Liver (tissue), 9 donors: ENCODE measurements around the gene C10orf53. TPM values are rescaled to one million over a fixed set of nuclear protein-coding genes. Genes with fewer than 3 reads are reported as not detected.

ENCODE experiments used
- DNase-seq: peaks from one replicate; pipeline ENCODE4 v3.0.0-alpha.2; 2017; ENCODE audit warnings: low spot score
- H3K27ac ChIP-seq, 2 donors: one replicate each; pipeline ENCODE4 v1.7.0; 2013; ENCODE audit warnings: inconsistent platforms in 2 of 2, low read length in 2 of 2, control low read depth in 1 of 2, low read depth in 1 of 2, mild to moderate bottlenecking in 1 of 2
- H3K27me3 ChIP-seq, 4 donors: one replicate each; pipeline versions ENCODE4 v1.6.1 to v1.7.0; 2013; ENCODE audit warnings: low read length in 3 of 4, inconsistent platforms in 1 of 4, mild to moderate bottlenecking in 1 of 4, moderate library complexity in 1 of 4; ENCODE audit not compliant: control insufficient read depth in 4 of 4, insufficient read depth in 4 of 4
- H3K36me3 ChIP-seq, 4 donors: one replicate each; pipeline versions ENCODE4 v1.6.1 to v1.7.0; 2013; ENCODE audit warnings: low read length in 3 of 4, mild to moderate bottlenecking in 3 of 4, low read depth in 1 of 4, moderate library complexity in 1 of 4; ENCODE audit not compliant: control insufficient read depth in 4 of 4, insufficient read depth in 3 of 4
- H3K4me1 ChIP-seq, 4 donors: one replicate each; pipeline versions ENCODE4 v1.6.1 to v1.7.0; 2013; ENCODE audit warnings: low read length in 3 of 4, mild to moderate bottlenecking in 3 of 4, moderate library complexity in 1 of 4; ENCODE audit not compliant: control insufficient read depth in 4 of 4, insufficient read depth in 4 of 4
- H3K4me3 ChIP-seq, 3 donors: one replicate each; pipeline versions ENCODE4 v1.6.1 to v1.7.0; 2013; ENCODE audit warnings: low read length in 3 of 3, control low read depth in 1 of 3, low read depth in 1 of 3, mild to moderate bottlenecking in 1 of 3
- H3K9ac ChIP-seq, 2 donors: one replicate each; pipeline ENCODE4 v1.7.0; 2013; ENCODE audit warnings: low read length in 2 of 2, mild to moderate bottlenecking in 2 of 2, moderate library complexity in 2 of 2, control low read depth in 1 of 2, low read depth in 1 of 2
- H3K9me3 ChIP-seq, 4 donors: one replicate each; pipeline versions ENCODE4 v1.6.1 to v1.7.0; 2013; ENCODE audit warnings: low read length in 3 of 4; ENCODE audit not compliant: control insufficient read depth in 4 of 4
- ATF3 ChIP-seq: IDR thresholded peaks from 2 replicates; pipeline ENCODE4 v1.6.1; 2016; ENCODE audit warnings: antibody characterized with exemption
- CTCF ChIP-seq: fragments of 150-350 bp; IDR thresholded peaks from 2 replicates; pipeline ENCODE4 v1.5.1; 2017; ENCODE audit warnings: improper control_type of control experiment, low read depth, low read length; ENCODE audit not compliant: missing input control
- FOXA1 ChIP-seq: IDR thresholded peaks from 2 replicates; pipeline ENCODE4 v1.6.1; 2016; ENCODE audit warnings: antibody characterized with exemption
- FOXA2 ChIP-seq: IDR thresholded peaks from 2 replicates; pipeline ENCODE4 v1.6.1; 2016; ENCODE audit warnings: antibody characterized with exemption
- GABPA ChIP-seq, 2 donors: IDR thresholded peaks in 1 of 2; conservative IDR thresholded peaks in 1 of 2; 2 replicates each; pipeline ENCODE4 v1.6.1; 2016; ENCODE audit warnings: antibody characterized with exemption in 2 of 2, mild to moderate bottlenecking in 1 of 2, moderate library complexity in 1 of 2
- HNF4A ChIP-seq, 2 donors: conservative IDR thresholded peaks; 2 replicates each; pipeline ENCODE4 v1.6.1; 2016; ENCODE audit warnings: antibody characterized with exemption in 2 of 2, mild to moderate bottlenecking in 2 of 2
- HNF4G ChIP-seq: IDR thresholded peaks from 2 replicates; pipeline ENCODE4 v1.6.1; 2016; ENCODE audit warnings: antibody characterized with exemption
- JUND ChIP-seq, 2 donors: IDR thresholded peaks; 2 replicates each; pipeline ENCODE4 v1.6.1; 2016; ENCODE audit warnings: antibody characterized with exemption in 2 of 2
- MAX ChIP-seq: IDR thresholded peaks from 2 replicates; pipeline ENCODE4 v1.6.1; 2016; ENCODE audit warnings: antibody characterized with exemption
- REST ChIP-seq: IDR thresholded peaks from 2 replicates; pipeline ENCODE4 v1.6.1; 2016; ENCODE audit warnings: antibody characterized with exemption, mild to moderate bottlenecking
- RXRA ChIP-seq, 2 donors: IDR thresholded peaks; 2 replicates each; pipeline ENCODE4 v1.6.1; 2017 to 2018; ENCODE audit warnings: antibody characterized with exemption in 2 of 2, mild to moderate bottlenecking in 1 of 2
- TAF1 ChIP-seq: conservative IDR thresholded peaks from 2 replicates; pipeline ENCODE4 v1.6.1; 2016; ENCODE audit warnings: antibody characterized with exemption, mild to moderate bottlenecking
- YY1 ChIP-seq: IDR thresholded peaks from 2 replicates; pipeline ENCODE4 v1.6.1; 2016; ENCODE audit warnings: antibody characterized with exemption, mild to moderate bottlenecking
- ZBTB33 ChIP-seq: IDR thresholded peaks from 2 replicates; pipeline ENCODE4 v1.6.1; 2016; ENCODE audit warnings: antibody characterized with exemption
- WGBS: extraction: QIAGEN DNeasy Blood & Tissue Kit; methylation state at CpG from one replicate; pipeline ENCODE4 v1.1.7; 2013; 5-methylcytosine and 5-hydroxymethylcytosine counted together
- polyA plus RNA-seq, 2 donors: library from polyadenylated mRNA; stranded (reverse) in 1 of 2; unstranded in 1 of 2; fragments of 200-250 nt in 1 of 2; fragments of >200 nt in 1 of 2; fragmentation: Nextera tagmentation in 1 of 2; extraction: Ambion mirVana in 1 of 2; gene quantifications; one replicate each; pipeline versions ENCODE4 v1.2.1 to v1.2.3, GENCODE V29; 2013 to 2015
- total RNA-seq, 2 donors: library from RNA; depleted of rRNA; stranded (reverse); fragments of >200 nt; gene quantifications; one replicate each; pipeline ENCODE4 v1.2.3, GENCODE V29; 2014
- donor health status: healthy.
- donor health status: healthy.
- donor health status: healthy.
- donor health status: healthy.
- donor health status: healthy.

The C10orf53 gene
- total and polyA plus RNA-seq, 4 donors, result not detected

GRCh38 chr10:49633327-49634068 lies 46.0 kb upstream of the C10orf53 start:
- Histone ChIP-seq H3K9me3 (no peaks in the 10 kb centered on the region), H3K9ac (no peak overlapping the region), H3K4me1 (no peaks in the 10 kb centered on the region), H3K4me3 (no peak overlapping the region), H3K27ac (no peak overlapping the region), H3K36me3 (no peaks in the 10 kb centered on the region), H3K27me3 (peaks cover 0 to 3% (median 0%) of the 10 kb centered on the region in 4 donors)
- no peak for DNase-seq
- 54% methylated on average over 13 of the region's 13 CpGs for WGBS
- no peak for TF ChIP-seq ATF3
- no peak for TF ChIP-seq MAX
- TF ChIP-seq TAF1, result no peak
- no peak for TF ChIP-seq CTCF
- TF ChIP-seq REST, result no peak
- no peak for TF ChIP-seq YY1
- no peak for TF ChIP-seq GABPA (IDR thresholded peaks at IDR 0.05 in 1 of 2, conservative IDR thresholded peaks at IDR 0.05 in 1 of 2)
- TF ChIP-seq JUND (IDR thresholded peaks at IDR 0.05), result no peak
- TF ChIP-seq FOXA2, result no peak
- no peak for TF ChIP-seq RXRA (IDR thresholded peaks at IDR 0.05)
- TF ChIP-seq ZBTB33, result no peak

- no peak overlapping the region for H3K9ac ChIP-seq
- no peak overlapping the region for H3K27ac ChIP-seq
- no peaks in the 10 kb centered on the region for H3K4me1 ChIP-seq
- H3K4me3 ChIP-seq, result no peak overlapping the region
- no peak for DNase-seq
- 75% methylated on average over 8 of the region's 8 CpGs for WGBS
- H3K27me3 ChIP-seq, result peaks cover 0 to 3% (median 0%) of the 10 kb centered on the region in 4 donors
- no peaks in the 10 kb centered on the region for H3K9me3 ChIP-seq
- no peaks in the 10 kb centered on the region for H3K36me3 ChIP-seq
- TF ChIP-seq MAX (no peak), ZBTB33 (no peak), HNF4A (conservative IDR thresholded peaks at IDR 0.05) (no peak), ATF3 (no peak), GABPA (IDR thresholded peaks at IDR 0.05 in 1 of 2, conservative IDR thresholded peaks at IDR 0.05 in 1 of 2) (no peak), FOXA1 (no peak), RXRA (IDR thresholded peaks at IDR 0.05) (no peak), TAF1 (no peak), REST (no peak), HNF4G (no peak)
Observed at GRCh38 chr10:49634069-49634660, 45.3 kb upstream of the C10orf53 start.
